CD14-positive monocyte (primary cell): ENCODE results near the gene MYH7B. TPM values are rescaled to one million over a fixed set of nuclear protein-coding genes. Genes with fewer than 3 reads are reported as not detected.

Experiments used
- DNase-seq, 3 donors: peaks; one replicate each; pipeline ENCODE4 v3.0.0-alpha.2; 2011 to 2022
- H2AFZ ChIP-seq: 2 replicates; pipeline ENCODE4 v1.6.0; 2012; ENCODE audit warnings: mild to moderate bottlenecking, low read depth, low read length, inconsistent platforms; ENCODE audit not compliant: insufficient read depth, poor library complexity, severe bottlenecking
- H3K27ac ChIP-seq, 2 donors: 1 replicate in 1 of 2; 2 replicates in 1 of 2; pipeline ENCODE4 v1.5.1; 2012 to 2013; ENCODE audit warnings: low read length in 2 of 2, control low read depth in 1 of 2, inconsistent platforms in 1 of 2, low read depth in 1 of 2, mild to moderate bottlenecking in 1 of 2
- H3K27me3 ChIP-seq, 2 donors: one replicate each; pipeline versions ENCODE4 v1.6.0 to v1.6.1; 2011 to 2013; ENCODE audit warnings: low read length in 2 of 2; ENCODE audit not compliant: control insufficient read depth in 2 of 2, insufficient read depth in 2 of 2
- H3K36me3 ChIP-seq, 2 donors: replicated peaks in 1 of 2; 1 replicate in 1 of 2; 2 replicates in 1 of 2; pipeline versions ENCODE4 v1.5.1 to v1.6.1; 2012 to 2013; ENCODE audit warnings: low read length in 2 of 2, control low read depth in 1 of 2, inconsistent platforms in 1 of 2, mild to moderate bottlenecking in 1 of 2; ENCODE audit not compliant: insufficient read depth in 2 of 2, control insufficient read depth in 1 of 2
- H3K4me1 ChIP-seq, 2 donors: 1 replicate in 1 of 2; 2 replicates in 1 of 2; pipeline versions ENCODE4 v1.5.1 to v1.6.1; 2012 to 2013; ENCODE audit warnings: low read length in 2 of 2, control low read depth in 1 of 2, inconsistent platforms in 1 of 2, mild to moderate bottlenecking in 1 of 2, moderate library complexity in 1 of 2; ENCODE audit not compliant: insufficient read depth in 2 of 2, control insufficient read depth in 1 of 2
- H3K4me2 ChIP-seq: replicated peaks from 2 replicates; pipeline ENCODE3; 2012; ENCODE audit warnings: low read length, moderate library complexity, mild to moderate bottlenecking; ENCODE audit not compliant: poor library complexity, severe bottlenecking; ENCODE audit errors: extremely low read depth
- H3K4me3 ChIP-seq, 3 experiments: fragments of 200-600 bp in 1 of 3; sonication (generic) in 1 of 3; replicated peaks in 1 of 3; 1 replicate in 2 of 3; 2 replicates in 1 of 3; pipeline ENCODE4 v1.5.1; 2011 to 2013; ENCODE audit warnings: low read length in 3 of 3, mild to moderate bottlenecking in 3 of 3, control low read depth in 2 of 3, low read depth in 2 of 3, inconsistent platforms in 1 of 3, moderate library complexity in 1 of 3
- H3K79me2 ChIP-seq: 2 replicates; pipeline ENCODE4 v1.6.0; 2012; ENCODE audit warnings: mild to moderate bottlenecking, control low read depth, inconsistent platforms, low read length, moderate library complexity; ENCODE audit not compliant: insufficient read depth
- H3K9ac ChIP-seq: 2 replicates; pipeline ENCODE4 v1.6.0; 2017; ENCODE audit warnings: low read length, mild to moderate bottlenecking; ENCODE audit not compliant: insufficient read depth, poor library complexity, severe bottlenecking
- H3K9me3 ChIP-seq, 2 donors: replicated peaks in 1 of 2; 1 replicate in 1 of 2; 2 replicates in 1 of 2; pipeline versions ENCODE4 v1.5.1 to v1.6.1; 2012 to 2013; ENCODE audit warnings: low read length in 2 of 2, control low read depth in 1 of 2; ENCODE audit not compliant: control insufficient read depth in 1 of 2, insufficient read depth in 1 of 2
- H4K20me1 ChIP-seq: 2 replicates; pipeline ENCODE4 v1.6.0; 2012; ENCODE audit warnings: mild to moderate bottlenecking, low read length, control low read depth, moderate library complexity; ENCODE audit not compliant: insufficient read depth
- H3K27ac Mint-ChIP-seq, 7 donors: one replicate each; pipeline ENCODE4 v1.8.0; 2020; ENCODE audit warnings: mild to moderate bottlenecking in 7 of 7, mixed read lengths in 7 of 7, moderate library complexity in 6 of 7, inconsistent platforms in 2 of 7
- H3K27me3 Mint-ChIP-seq, 3 donors: one replicate each; pipeline ENCODE4 v1.8.0; 2021 to 2022; ENCODE audit warnings: low read depth in 3 of 3, mild to moderate bottlenecking in 3 of 3, mixed read lengths in 3 of 3, moderate library complexity in 3 of 3, inconsistent platforms in 1 of 3
- H3K36me3 Mint-ChIP-seq, 2 donors: one replicate each; pipeline ENCODE4 v1.8.0; 2020; ENCODE audit warnings: mixed read lengths in 2 of 2, inconsistent platforms in 1 of 2, mild to moderate bottlenecking in 1 of 2
- H3K4me1 Mint-ChIP-seq: one replicate; pipeline ENCODE4 v1.8.0; 2020; ENCODE audit warnings: mild to moderate bottlenecking, mixed read lengths
- H3K4me3 Mint-ChIP-seq, 2 donors: one replicate each; pipeline ENCODE4 v1.8.0; 2020; ENCODE audit warnings: mild to moderate bottlenecking in 2 of 2, mixed read lengths in 2 of 2, moderate library complexity in 1 of 2
- H3K9me3 Mint-ChIP-seq, 7 donors: one replicate each; pipeline ENCODE4 v1.8.0; 2020 to 2022; ENCODE audit warnings: mixed read lengths in 7 of 7, mild to moderate bottlenecking in 6 of 7, moderate library complexity in 6 of 7, inconsistent platforms in 2 of 7
- WGBS: methylation state at CpG from one replicate; pipeline ENCODE4 v1.1.5; 2013; ENCODE audit warnings: missing lambda C conversion rate; ENCODE audit not compliant: insufficient coverage; 5-methylcytosine and 5-hydroxymethylcytosine counted together
- intact Hi-C, 2 donors: fragments of 100-400 bp; cut with micrococcal nuclease; formaldehyde crosslinking; loops; one replicate each; pipeline versions ENCODE4 v1.15.0 to v1.15.1; 2023
- polyA plus RNA-seq, 3 donors: library from polyadenylated mRNA; depleted of rRNA in 1 of 3; unstranded in 2 of 3; stranded (reverse) in 1 of 3; fragments of 300-500 nt in 2 of 3; fragments of >200 nt in 1 of 3; fragmentation: Illumina TruSeq in 2 of 3; gene quantifications; 1 replicate in 2 of 3; 2 replicates in 1 of 3; pipeline ENCODE4 v1.2.3, GENCODE V29; 2012 to 2021
- TF ChIP-seq, protein P1 (sequence below): fragments of 200-600 bp; IDR thresholded peaks from one replicate; pipeline ENCODE4 v1.8.0; 2022; ENCODE audit warnings: antibody characterized with exemption, mild to moderate bottlenecking

The MYH7B gene
- polyA plus RNA-seq, 3 donors, result 0.75 TPM; not detected in 2

- TF ChIP-seq, protein P1, sequence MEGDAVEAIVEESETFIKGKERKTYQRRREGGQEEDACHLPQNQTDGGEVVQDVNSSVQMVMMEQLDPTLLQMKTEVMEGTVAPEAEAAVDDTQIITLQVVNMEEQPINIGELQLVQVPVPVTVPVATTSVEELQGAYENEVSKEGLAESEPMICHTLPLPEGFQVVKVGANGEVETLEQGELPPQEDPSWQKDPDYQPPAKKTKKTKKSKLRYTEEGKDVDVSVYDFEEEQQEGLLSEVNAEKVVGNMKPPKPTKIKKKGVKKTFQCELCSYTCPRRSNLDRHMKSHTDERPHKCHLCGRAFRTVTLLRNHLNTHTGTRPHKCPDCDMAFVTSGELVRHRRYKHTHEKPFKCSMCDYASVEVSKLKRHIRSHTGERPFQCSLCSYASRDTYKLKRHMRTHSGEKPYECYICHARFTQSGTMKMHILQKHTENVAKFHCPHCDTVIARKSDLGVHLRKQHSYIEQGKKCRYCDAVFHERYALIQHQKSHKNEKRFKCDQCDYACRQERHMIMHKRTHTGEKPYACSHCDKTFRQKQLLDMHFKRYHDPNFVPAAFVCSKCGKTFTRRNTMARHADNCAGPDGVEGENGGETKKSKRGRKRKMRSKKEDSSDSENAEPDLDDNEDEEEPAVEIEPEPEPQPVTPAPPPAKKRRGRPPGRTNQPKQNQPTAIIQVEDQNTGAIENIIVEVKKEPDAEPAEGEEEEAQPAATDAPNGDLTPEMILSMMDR, result no peak
- no peaks in the 10 kb centered on the region for H3K27me3 ChIP-seq
- H3K79me2 ChIP-seq, result no peaks in the 10 kb centered on the region
- no peaks in the 10 kb centered on the region for H3K4me1 ChIP-seq
- H3K4me2 ChIP-seq, result no peak overlapping the region
- no peak overlapping the region for H3K4me3 ChIP-seq
- no peak for DNase-seq
- no peaks in the 10 kb centered on the region for H3K4me1 Mint-ChIP-seq
- no peaks in the 10 kb centered on the region for H3K9me3 Mint-ChIP-seq
- peaks cover 0 to 5% (median 0%) of the 10 kb centered on the region in 3 donors for H3K27me3 Mint-ChIP-seq
- H2AFZ ChIP-seq, result no peak overlapping the region
- H3K9ac ChIP-seq, result no peak overlapping the region
- H4K20me1 ChIP-seq, result no peaks in the 10 kb centered on the region
- 97% methylated on average over 17 of the region's 20 CpGs for WGBS
- H3K36me3 ChIP-seq, result peaks cover 30 to 44% of the 10 kb centered on the region in 2 donors
- intact Hi-C loops, result no loop called here
- no peak overlapping the region for H3K4me3 Mint-ChIP-seq
- peaks cover 46 to 49% of the 10 kb centered on the region in 2 donors for H3K36me3 Mint-ChIP-seq
- H3K27ac ChIP-seq, result no peak overlapping the region
- H3K27ac Mint-ChIP-seq, result peak overlapping the region in 2 of 7 donors; percentile 1 to 15
- H3K9me3 ChIP-seq, result no peaks in the 10 kb centered on the region
Measured at GRCh38 chr20:34992751-34993417, 37.2 kb downstream of the MYH7B start.

DNA sequence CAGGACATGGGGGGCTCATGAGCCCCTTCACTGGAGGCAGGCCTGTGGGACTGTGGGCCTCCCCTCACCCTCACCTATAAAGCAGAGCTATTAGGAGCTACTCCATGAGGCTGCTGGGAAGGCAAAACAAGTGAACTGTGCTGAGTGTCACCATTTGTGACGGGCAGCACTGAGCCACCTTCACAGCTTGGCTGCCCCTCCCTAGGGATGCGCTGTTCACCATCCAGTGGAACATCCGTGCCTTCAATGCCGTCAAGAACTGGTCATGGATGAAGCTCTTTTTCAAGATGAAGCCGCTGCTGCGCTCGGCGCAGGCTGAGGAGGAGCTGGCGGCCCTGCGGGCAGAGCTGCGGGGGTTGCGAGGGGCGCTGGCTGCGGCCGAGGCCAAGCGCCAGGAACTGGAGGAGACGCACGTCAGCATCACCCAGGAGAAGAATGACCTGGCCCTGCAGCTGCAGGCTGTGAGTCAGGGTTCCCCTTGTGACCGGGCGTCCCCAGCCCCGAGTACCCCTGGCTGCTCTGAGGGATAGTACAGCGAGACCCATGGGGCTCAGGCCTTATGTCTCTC, 38.4 kb downstream of the MYH7B start:
- intact Hi-C loops, result no loop called here
- Histone ChIP-seq H3K4me3 (no peak overlapping the region), H4K20me1 (no peaks in the 10 kb centered on the region), H3K4me2 (no peak overlapping the region), H2AFZ (no peak overlapping the region), H3K4me1 (no peaks in the 10 kb centered on the region), H3K27ac (no peak overlapping the region), H3K79me2 (no peaks in the 10 kb centered on the region), H3K9ac (no peak overlapping the region), H3K9me3 (no peaks in the 10 kb centered on the region), H3K36me3 (peaks cover 42 to 56% of the 10 kb centered on the region in 2 donors), H3K27me3 (no peaks in the 10 kb centered on the region)
- WGBS, result 93% methylated on average over 21 of the region's 22 CpGs
- Mint-ChIP-seq H3K27ac (no peak overlapping the region), H3K9me3 (no peaks in the 10 kb centered on the region), H3K36me3 (peaks cover 57 to 60% of the 10 kb centered on the region in 2 donors), H3K4me1 (no peaks in the 10 kb centered on the region), H3K27me3 (peaks cover 0 to 5% (median 0%) of the 10 kb centered on the region in 3 donors), H3K4me3 (no peak overlapping the region)
- TF ChIP-seq, protein P1, result no peak
- no peak for DNase-seq
